ENCODE results near the gene HNRNPF.

- no peak for TF ChIP-seq CTCF (conservative IDR thresholded peaks at IDR 0.05; ENCODE audit: low read length)
- TF ChIP-seq EZH2phosphoT487 (IDR thresholded peaks at IDR 0.05; ENCODE audit: borderline replicate concordance, low read depth, low read length): no peak
Observed at GRCh38 chr10:43355749-43356371, 53.1 kb downstream of the HNRNPF start.
